ENCODE measurements around the gene HMMR.
A peak's percentile ranks its signal among the peaks of the same experiment; 100 is the strongest.
"Not testable (repeated sequence)": the region's sequence is repeated elsewhere in the genome, so short reads cannot be mapped to it uniquely, and the experiment has no call there.

HMMR gene, protein sequence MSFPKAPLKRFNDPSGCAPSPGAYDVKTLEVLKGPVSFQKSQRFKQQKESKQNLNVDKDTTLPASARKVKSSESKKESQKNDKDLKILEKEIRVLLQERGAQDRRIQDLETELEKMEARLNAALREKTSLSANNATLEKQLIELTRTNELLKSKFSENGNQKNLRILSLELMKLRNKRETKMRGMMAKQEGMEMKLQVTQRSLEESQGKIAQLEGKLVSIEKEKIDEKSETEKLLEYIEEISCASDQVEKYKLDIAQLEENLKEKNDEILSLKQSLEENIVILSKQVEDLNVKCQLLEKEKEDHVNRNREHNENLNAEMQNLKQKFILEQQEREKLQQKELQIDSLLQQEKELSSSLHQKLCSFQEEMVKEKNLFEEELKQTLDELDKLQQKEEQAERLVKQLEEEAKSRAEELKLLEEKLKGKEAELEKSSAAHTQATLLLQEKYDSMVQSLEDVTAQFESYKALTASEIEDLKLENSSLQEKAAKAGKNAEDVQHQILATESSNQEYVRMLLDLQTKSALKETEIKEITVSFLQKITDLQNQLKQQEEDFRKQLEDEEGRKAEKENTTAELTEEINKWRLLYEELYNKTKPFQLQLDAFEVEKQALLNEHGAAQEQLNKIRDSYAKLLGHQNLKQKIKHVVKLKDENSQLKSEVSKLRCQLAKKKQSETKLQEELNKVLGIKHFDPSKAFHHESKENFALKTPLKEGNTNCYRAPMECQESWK

DNA sequence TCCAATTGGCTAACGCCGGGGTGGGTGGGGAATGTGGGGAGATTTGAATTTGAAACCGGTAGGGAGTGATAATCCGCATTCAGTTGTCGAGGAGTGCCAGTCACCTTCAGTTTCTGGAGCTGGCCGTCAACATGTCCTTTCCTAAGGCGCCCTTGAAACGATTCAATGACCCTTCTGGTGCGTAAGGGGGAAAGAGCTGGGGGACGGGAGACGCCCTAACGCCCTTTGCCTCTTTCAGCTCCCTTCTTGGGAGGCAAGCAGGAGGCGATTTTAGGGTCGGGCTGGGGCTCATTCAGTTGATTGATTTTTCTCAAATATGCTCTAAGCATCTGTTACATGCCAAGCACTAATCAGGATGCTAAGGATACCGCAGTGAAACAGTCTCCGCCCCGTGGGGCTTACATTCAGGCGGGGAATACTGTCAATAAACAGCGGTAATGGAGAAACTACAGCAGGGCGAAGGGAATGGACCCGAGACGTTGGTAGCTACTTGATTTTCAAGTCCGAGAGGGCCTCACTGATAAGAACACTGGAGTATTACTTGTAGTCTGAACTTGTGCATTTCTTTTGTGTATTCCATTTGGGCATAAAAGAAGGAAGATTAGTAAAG, at the start of gene HMMR:
HMMR (plus strand) TSS at position 71 of the 610 bp plus-strand sequence; CDS start at position 132, 61 bp downstream.
- no peak for DNase-seq (ENCODE audit: low read depth in 2 of 2)

DNA sequence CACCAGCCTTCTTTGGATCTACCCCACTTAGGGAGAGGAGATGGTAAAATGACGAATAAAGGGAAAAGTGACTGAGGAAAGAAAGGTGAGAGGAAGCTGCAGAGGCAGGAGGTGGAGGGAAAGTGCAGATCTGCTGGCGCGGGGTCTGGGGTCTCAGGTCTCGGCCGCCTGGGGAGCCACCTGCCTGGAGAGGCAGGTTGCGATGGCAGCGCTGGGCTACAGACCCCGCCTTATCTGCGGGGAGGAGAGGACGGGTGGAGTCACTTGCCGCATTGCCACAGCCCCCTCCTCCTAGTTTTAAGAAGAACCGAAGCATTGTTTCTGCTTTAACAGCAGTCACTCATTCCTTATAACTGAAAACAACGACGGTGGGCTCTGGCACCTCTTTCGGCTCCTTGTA, 44.8 kb upstream of the HMMR start:
- not testable (repeated sequence) for DNase-seq (ENCODE audit: low read depth in 2 of 2)

DNA sequence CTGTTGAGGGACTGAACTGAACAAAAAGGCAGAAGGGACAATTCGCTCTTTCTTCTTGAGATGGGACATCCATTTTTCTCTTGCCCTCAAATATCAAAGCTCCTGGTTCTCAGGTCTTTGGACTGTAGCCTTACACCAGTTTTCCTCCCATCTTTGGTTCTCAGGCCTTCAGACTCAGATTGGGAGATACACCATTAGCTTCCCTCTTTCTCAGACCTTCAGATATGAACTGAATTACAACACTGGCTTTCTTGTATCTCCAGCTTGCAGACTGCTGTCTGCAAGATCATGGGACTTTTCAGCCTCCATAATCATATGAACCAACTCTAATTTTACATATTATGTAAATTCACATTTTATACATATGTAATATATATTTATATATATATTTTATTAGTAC, 35.6 kb upstream of the HMMR start:
- no peak for DNase-seq (ENCODE audit: low read depth in 2 of 2)

DNA sequence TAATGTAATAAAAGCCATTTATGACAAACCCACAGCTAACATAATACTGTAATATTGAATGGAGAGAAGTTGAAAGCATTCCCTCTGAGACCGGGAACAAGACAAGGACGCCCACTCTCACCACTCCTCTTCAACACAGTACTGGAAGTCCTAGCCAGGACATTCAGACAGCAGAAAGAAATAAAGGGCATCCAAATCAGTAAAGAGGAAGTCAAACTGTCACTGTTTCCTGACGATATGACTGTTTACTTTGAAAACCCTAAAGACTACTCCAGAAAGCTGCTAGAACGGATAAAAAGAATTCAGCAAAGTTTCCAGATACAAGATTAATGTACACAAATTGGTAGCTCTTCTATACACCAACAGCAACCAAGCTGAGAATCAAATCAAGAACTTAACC, 34.3 kb upstream of the HMMR start:
- not testable (repeated sequence) for DNase-seq (ENCODE audit: low read depth in 2 of 2)

DNA sequence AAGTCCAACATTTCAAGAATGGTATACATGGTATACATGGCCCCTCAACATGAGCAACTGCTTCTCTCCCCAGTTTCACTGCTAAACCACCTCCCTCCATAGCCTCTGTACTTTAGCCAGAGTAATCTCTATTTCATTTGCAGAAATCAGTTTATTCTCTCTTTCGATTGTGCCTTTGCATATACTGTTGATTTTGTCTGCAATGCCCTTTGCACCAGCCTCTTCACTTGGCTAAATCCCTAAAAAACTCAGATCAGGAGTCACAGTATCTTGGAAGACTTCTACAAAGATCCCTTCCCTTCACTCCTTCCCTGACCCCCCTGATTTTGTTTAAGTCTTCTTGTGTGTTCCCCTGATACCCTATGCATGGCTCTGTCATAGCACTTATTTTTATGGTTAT, 27.9 kb upstream of the HMMR start:
- no peak for DNase-seq (ENCODE audit: low read depth in 2 of 2)

DNA sequence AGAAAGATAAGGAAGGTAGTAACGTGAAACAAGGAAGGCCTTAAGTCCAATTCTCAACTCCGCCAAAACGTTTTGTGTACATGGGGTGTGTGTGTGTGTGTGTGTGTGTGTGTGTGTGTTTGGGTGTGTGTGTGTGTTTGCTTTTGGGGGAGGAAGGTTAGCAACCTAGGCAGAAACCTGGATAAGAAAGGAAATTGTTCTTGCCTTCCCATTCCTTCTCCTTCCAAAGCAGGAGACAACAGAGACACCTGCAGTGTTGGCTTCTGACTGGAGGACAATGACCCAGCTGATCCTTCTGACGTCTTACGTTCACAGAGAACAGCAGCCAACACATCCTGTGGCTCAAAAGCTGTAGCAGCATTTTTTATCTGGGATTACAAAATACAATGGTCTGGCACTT, 27.2 kb upstream of the HMMR start:
- DNase-seq (ENCODE audit: low read depth in 2 of 2): no peak

DNA sequence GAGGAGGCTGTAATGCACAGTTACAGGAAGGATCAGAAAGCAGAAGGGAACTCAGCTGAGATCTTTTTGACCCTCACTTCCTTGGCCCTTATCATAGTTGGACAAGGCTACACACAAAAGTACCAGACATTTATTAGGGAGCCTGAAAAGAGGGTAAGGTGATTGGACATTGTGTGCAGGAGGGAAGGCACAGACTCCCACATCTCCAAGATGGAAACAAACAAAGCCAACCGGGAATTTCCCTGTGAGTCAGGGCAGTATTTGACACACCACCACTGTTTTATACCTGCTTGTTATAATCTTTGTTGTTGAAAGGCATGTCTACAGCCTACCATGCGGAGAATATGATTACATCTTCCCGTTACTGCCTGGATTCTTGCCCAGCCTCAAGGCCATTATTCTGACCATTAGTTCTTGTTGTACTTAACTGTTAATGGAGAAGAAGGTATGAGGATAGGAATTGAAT, 26.0 kb upstream of the HMMR start:
- DNase-seq (ENCODE audit: low read depth in 2 of 2): no peak

DNA sequence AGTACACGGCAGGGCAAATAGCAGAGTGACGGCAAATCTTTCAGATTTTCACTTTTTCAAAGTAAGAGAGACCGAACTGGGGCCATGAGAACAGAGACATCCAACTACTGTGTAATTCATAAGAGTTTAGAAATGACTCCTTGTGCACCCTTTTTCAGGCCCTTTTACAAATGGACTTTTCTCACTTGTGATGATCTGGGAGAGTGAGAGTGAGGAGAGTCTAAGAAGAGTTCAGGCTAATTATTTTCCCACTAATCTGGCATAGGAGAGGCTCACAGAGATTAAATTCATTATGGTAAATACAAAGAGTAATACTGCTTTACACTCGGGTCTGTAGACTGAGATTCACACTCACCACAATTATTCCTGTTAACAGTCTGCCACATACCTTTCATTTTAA, 23.9 kb upstream of the HMMR start:
- DNase-seq (ENCODE audit: low read depth in 2 of 2): no peak

DNA sequence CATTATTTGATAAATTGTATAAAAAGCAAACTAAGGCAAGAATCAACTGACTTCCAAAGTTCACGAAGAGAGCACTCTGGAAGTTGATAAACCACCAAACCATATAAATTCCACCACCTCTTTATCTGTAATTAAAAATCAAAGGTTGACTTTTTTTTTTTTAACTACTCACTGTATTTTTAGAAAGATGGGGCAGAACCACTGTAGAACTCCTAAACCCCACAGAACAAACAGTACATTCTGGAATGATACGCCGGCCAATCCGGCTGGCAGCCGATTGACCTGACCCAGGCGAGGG, 23.5 kb upstream of the HMMR start:
- DNase-seq (ENCODE audit: low read depth in 2 of 2): no peak

DNA sequence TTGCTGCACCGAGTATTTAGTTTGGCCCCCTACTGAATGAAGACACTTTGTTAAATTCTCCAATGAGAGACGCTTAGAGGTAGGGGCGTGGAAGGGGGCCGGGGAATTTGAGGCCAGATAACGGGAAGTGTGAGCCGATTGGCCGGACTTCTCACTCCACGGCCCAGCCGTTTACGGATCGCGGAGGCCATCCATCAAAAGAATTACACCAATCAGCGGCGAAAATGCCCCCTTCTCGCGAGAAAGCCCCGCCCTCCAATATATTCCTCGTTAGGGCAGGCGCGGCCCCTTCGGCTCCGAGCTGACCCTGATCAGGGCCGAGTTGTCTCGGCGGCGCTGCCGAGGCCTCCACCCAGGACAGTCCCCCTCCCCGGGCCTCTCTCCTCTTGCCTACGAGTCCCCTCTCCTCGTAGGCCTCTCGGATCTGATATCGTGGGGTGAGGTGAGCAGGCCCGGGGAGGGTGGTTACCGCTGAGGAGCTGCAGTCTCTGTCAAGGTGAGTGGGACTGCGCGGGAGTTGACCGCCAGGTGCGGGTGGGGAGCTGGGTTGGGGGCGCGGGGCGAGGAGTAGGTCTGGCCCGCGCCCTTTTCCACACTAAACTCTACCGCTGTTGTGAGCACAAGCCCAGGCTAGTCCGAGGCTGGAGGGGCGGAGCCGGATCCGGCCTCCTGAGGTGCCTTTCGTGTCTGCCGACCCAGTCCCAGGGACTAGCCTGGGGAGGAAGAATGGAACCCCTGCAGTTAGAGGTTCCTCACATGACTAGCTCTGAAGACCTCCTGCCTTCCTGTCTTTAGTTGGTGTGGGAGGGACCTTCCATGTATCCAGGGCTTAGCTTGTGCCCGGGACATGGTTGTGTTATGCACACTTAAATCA, 22.9 kb upstream of the HMMR start, which contains the start of gene CCNG1:
CCNG1 (plus strand) TSS at position 287 of the 874 bp plus-strand sequence. CDS start 1,662 bp downstream, outside the sequence.
- peak; percentile 91 for DNase-seq (ENCODE audit: low read depth in 2 of 2)

DNA sequence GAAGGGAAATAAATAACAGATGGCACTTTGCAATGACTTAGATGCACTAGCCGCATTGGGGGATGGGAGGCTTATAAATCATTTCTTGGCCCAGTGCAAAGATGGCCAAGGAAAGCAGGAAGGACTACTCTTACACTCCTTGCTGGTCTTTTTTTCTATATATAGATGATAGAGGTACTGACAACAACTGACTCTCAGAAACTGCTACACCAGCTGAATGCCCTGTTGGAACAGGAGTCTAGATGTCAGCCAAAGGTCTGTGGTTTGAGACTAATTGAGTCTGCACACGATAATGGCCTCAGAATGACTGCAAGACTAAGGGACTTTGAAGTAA, 21.4 kb upstream of the HMMR start:
- no peak for DNase-seq (ENCODE audit: low read depth in 2 of 2)

DNA sequence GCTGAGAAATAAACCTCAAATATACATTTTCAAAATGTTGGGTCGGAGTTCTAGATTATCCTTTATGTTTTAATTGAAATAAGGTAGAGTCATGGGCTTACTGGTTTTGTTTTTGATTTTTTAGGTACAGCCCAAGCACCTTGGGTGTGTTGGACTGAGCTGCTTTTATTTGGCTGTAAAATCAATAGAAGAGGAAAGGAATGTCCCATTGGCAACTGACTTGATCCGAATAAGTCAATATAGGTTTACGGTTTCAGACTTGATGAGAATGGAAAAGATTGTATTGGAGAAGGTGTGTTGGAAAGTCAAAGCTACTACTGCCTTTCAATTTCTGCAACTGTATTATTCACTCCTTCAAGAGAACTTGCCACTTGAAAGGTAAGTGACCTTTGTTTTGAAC, 19.5 kb upstream of the HMMR start:
- DNase-seq (ENCODE audit: low read depth in 2 of 2): no peak

DNA sequence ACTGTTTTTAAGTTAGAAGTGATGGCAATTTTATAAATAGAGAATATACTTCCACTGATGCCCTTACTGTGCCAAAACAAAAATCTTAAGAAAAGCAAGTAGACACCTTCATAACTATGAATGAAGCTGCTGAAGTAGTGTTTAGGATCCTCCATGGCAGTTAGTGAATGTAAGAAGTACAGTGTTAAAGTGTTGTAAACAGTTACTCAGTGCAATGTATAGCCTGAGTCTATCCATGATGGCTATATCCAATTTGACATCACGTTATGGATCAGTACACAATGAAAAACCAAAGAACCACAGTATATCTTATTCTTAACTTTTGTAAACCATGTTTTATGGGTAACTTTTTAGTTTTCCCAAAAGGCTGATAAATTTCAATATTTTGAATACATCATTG, 15.9 kb upstream of the HMMR start:
- DNase-seq (ENCODE audit: low read depth in 2 of 2): no peak

DNA sequence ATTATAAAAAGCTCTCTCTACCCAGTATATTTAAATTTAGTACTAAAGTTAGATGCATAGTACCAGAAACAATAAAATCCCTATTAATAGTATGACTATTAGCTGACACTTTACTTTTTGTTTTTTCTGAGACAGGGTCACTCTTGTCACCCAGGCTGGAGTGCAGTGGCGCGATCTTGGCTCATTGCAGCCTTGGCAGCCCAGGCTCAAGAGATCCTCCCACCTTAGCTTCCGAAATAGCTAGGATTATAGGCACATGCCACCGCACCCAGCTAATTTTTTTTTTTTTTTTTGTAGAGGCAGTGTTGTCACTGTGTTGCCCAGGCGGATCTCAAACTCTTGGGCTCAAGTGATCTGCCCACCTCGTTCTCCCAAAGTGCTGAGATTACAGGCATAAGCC, 15.1 kb upstream of the HMMR start:
- DNase-seq (ENCODE audit: low read depth in 2 of 2): no peak

DNA sequence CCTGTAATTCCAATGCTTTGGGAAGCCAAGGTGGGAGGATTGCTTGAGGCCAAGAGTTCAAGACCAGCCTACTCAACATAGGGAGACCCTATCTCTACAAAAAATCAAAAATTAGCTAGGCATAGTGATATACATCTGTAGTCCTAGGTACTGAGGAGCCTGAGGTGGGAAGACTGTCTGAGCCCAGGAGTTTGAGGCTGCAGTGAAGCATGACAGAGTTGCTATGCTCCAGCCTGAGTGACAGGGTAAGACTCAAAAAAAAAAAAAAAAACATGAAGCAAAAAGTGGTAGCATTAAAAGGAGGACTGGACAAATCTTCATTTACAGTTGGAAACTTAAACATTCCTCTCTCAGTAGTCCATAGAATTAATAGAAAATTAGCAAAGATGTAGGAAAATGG, 13.2 kb upstream of the HMMR start:
- no peak for DNase-seq (ENCODE audit: low read depth in 2 of 2)

DNA sequence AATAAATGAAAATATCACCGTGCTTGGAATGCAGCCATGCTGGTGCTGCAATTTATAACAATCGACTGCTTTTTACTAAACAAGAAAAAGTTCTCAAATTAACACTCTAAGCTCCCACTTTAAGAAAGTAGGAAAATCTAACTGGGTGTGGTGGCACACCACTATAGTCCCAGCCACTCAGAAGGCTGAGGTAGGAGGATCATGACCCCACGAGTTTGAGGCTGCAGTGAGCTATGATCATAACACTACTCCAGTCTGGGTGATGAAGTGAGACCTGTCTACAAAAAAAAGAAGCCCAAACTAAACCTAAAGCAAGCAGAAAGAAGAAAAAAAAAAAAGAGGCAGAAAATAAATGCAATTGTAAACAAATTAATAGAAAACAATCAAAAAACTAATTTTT, 12.6 kb upstream of the HMMR start:
- no peak for DNase-seq (ENCODE audit: low read depth in 2 of 2)

DNA sequence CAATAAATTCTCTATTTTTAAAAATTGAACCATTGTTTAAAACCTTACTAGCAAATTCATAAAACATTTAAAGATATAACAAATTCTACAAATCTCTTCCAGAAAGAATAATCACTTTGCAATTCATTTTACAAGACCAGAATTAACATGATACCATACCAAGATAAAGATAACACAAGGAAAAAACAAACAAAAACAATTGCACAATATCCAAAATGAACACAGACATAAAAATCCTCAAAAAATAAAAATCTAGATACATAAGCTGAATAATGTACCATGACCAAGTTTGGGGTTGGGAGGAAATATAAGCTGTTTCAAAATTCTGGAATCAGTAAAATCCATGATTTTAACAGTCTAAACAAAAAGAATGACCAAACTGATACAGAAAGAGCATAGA, 11.9 kb upstream of the HMMR start:
- DNase-seq (ENCODE audit: low read depth in 2 of 2): no peak

DNA sequence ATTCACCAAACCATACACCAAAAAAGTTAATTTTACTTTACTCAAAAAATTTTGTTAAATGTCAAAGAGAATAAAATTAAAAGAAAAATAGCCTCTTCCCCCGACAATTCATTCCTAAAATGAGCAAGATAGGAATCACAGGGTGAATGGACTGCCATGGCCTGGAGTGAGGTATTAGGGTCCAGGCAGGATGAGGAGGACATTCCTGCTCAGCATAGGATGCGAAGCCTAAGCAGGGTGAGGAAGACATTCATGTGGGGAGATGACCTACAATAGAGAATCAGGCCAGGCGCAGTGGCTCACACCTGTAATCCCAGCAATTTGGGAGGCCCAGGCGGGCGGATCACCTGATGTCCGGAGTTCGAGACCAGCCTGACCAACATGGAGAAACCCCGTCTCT, 8.9 kb upstream of the HMMR start:
- DNase-seq (ENCODE audit: low read depth in 2 of 2): no peak

DNA sequence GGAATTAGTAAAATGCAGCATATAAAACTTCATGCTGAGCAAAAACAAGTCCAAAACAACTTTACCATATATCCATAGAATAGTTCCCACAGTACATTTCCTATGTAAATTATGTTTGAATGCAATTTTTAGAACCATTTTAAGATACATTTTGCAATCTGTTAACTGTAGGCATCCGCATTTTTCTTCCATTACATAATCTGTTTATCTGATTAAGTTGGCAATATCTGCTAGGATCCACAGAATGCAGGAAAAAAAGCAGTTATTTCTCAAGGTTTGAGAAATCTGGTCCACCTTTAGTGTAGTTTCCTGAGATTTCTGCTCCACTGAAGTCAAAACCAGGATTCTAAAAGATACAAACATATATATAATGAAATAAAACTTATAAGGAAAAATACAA, 6.7 kb upstream of the HMMR start:
- no peak for DNase-seq (ENCODE audit: low read depth in 2 of 2)

DNA sequence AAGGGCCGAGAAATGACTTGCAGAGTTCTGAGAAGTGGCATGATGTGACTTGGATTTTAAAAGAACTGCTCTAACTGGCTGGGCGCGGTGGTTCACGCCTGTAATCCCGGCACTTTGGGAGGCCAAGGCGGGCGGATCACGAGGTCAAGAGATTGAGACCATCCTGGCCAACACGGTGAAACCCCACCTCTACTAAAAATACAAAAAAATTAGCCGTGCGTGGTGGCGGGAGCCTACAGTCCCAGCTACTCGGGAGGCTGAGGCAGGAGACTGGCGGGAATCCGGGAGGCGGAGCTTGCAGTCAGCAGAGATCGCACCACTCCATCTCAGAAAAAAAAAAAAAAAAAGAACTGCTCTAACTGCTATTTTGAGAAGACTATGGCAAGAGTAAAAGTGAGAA, 5.0 kb upstream of the HMMR start:
- DNase-seq (ENCODE audit: low read depth in 2 of 2): not testable (repeated sequence)

DNA sequence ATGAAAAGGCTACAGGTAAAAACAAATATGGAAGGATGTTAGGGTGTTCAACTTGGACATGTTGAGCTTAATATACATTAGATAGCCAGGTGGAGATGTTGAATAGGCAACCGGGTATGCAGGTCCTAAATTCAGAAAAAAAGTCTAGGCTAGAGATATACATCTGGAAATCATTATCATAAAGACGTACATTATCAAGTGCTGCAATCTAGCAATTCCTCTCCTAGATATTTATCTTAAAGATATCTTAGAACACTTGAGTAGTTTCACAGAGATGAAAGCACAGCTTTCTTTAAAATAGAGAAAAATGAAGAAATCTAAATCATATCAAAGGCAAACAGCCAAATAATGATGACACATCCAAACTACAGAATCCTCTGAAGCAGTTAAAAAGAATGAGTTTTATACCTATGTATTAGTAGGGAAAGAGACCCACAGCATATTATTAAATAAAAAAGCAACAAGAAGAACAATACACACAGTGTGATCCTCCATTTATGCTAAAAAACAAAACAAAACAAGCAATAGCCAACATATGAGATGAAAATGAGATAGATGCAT, 4.3 kb upstream of the HMMR start:
- DNase-seq (ENCODE audit: low read depth in 2 of 2): no peak

DNA sequence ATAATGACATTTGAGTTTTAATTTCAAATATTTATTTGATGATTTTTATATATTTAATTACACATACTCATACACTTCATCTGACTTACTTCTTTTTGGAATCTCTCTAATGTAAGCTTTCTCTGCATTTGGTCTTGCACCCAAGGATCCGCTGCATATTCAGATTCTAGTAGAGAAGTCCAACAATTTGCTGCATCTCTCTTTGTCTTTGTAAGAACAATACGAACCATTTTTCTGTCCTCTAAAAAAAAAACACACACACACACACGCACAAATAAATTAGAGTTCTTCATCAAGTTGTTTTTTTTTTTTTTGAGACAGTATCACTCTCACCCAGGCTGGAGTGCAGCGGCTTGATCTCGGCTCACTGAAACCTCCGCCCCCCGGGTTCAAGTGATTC, 3.6 kb upstream of the HMMR start:
- no peak for DNase-seq (ENCODE audit: low read depth in 2 of 2)
